DND-41 (cell line): ENCODE results near the gene MATN1.
A peak's percentile ranks its signal among the peaks of the same experiment; 100 is the strongest.

Source experiments
- ATAC-seq: fragments of 200-7000 bp; cut with Tn5 transposase; 3 replicates; pipeline ENCODE4 v1.9.1; 2021; ENCODE audit warnings: low read depth; ENCODE audit not compliant: insufficient read depth
- DNase-seq: peaks from one replicate; pipeline ENCODE4 v3.0.0-alpha.2; 2020
- H2AFZ ChIP-seq: 2 replicates; pipeline ENCODE4 v1.6.0; 2012; ENCODE audit warnings: low read depth, low read length
- H3K27ac ChIP-seq: 2 replicates; pipeline ENCODE4 v1.5.1; 2012; ENCODE audit warnings: low read length, inconsistent platforms
- H3K27me3 ChIP-seq: fragments of 200-600 bp; sonication (generic); 2 replicates; pipeline ENCODE4 v1.6.0; 2012; ENCODE audit warnings: low read length, mild to moderate bottlenecking, inconsistent platforms; ENCODE audit not compliant: insufficient read depth, poor library complexity
- H3K36me3 ChIP-seq: 2 replicates; pipeline ENCODE4 v1.5.1; 2012; ENCODE audit warnings: low read length, inconsistent platforms; ENCODE audit not compliant: insufficient read depth
- H3K4me1 ChIP-seq: 2 replicates; pipeline ENCODE4 v1.5.1; 2012; ENCODE audit warnings: mild to moderate bottlenecking, low read length; ENCODE audit not compliant: insufficient read depth
- H3K4me2 ChIP-seq: 2 replicates; pipeline ENCODE4 v1.6.0; 2012; ENCODE audit warnings: mild to moderate bottlenecking, moderate library complexity, low read length, inconsistent platforms; ENCODE audit not compliant: insufficient read depth
- H3K4me3 ChIP-seq, 2 experiments: fragments of 200-600 bp in 1 of 2; shearing (Covaris generic) in 1 of 2; 2 replicates each; pipeline ENCODE4 v1.5.1; 2012 to 2016; ENCODE audit warnings: inconsistent platforms in 2 of 2, low read length in 2 of 2, mild to moderate bottlenecking in 2 of 2, low read depth in 1 of 2, moderate library complexity in 1 of 2
- H3K79me2 ChIP-seq: 2 replicates; pipeline ENCODE4 v1.6.0; 2012; ENCODE audit warnings: low read length, inconsistent platforms; ENCODE audit not compliant: insufficient read depth
- H3K9ac ChIP-seq: 2 replicates; pipeline ENCODE4 v1.6.0; 2012; ENCODE audit warnings: low read depth, mild to moderate bottlenecking, inconsistent platforms, low read length, moderate library complexity
- H3K9me3 ChIP-seq: 2 replicates; pipeline ENCODE4 v1.5.1; 2012; ENCODE audit warnings: low read length, moderate library complexity, mild to moderate bottlenecking, inconsistent platforms; ENCODE audit not compliant: insufficient read depth, severe bottlenecking
- H4K20me1 ChIP-seq: 2 replicates; pipeline ENCODE4 v1.6.0; 2012; ENCODE audit warnings: low read length; ENCODE audit not compliant: insufficient read depth
- CTCF ChIP-seq: IDR thresholded peaks from 2 replicates; pipeline ENCODE4 v1.5.1; 2012; ENCODE audit warnings: borderline replicate concordance, low read length, moderate library complexity, mild to moderate bottlenecking; ENCODE audit not compliant: poor library complexity, severe bottlenecking; ENCODE audit errors: extremely low read depth
- EZH2 ChIP-seq: IDR thresholded peaks from 3 replicates; pipeline ENCODE4 v1.6.1; 2012; ENCODE audit warnings: borderline replicate concordance, low read depth, mild to moderate bottlenecking, moderate library complexity, low read length, inconsistent platforms; ENCODE audit not compliant: severe bottlenecking

MATN1 gene

GRCh38 chr1:30742300-30742962, 19.0 kb upstream of the MATN1 start:
- H3K79me2 ChIP-seq: no peaks in the 10 kb centered on the region
- no peak overlapping the region for H3K4me2 ChIP-seq
- TF ChIP-seq EZH2 (no peak), CTCF (no peak)
- H3K27ac ChIP-seq: 0 out of 2 replicates have a peak overlapping the region, but pooled peaks have one; percentile 11
- peaks cover 32% of the 10 kb centered on the region for H3K36me3 ChIP-seq
- H4K20me1 ChIP-seq: peaks cover 10% of the 10 kb centered on the region; the same call in 1 of the 2 replicates
- ATAC-seq (no peak), DNase-seq (no peak)
- H3K27me3 ChIP-seq: no peaks in the 10 kb centered on the region
- no peak overlapping the region for H2AFZ ChIP-seq
- H3K4me1 ChIP-seq: peaks cover 31% of the 10 kb centered on the region
- H3K9me3 ChIP-seq: no peaks in the 10 kb centered on the region
- no peak overlapping the region for H3K9ac ChIP-seq
- H3K4me3 ChIP-seq: no peak overlapping the region

GRCh38 chr1:30741239-30741894, 18.0 kb upstream of the MATN1 start:
- H3K79me2 ChIP-seq: no peaks in the 10 kb centered on the region
- H4K20me1 ChIP-seq: peaks cover 10% of the 10 kb centered on the region; the same call in 1 of the 2 replicates
- H3K9ac ChIP-seq: no peak overlapping the region
- no peak overlapping the region for H3K4me2 ChIP-seq
- no peaks in the 10 kb centered on the region for H3K9me3 ChIP-seq
- TF ChIP-seq EZH2: no peak
- TF ChIP-seq CTCF: no peak
- no peak overlapping the region for H3K27ac ChIP-seq
- H3K4me3 ChIP-seq: no peak overlapping the region
- no peak for ATAC-seq
- H3K4me1 ChIP-seq: peaks cover 20% of the 10 kb centered on the region
- H2AFZ ChIP-seq: no peak overlapping the region
- DNase-seq: no peak
- no peaks in the 10 kb centered on the region for H3K27me3 ChIP-seq
- peaks cover 36% of the 10 kb centered on the region for H3K36me3 ChIP-seq

- no peak overlapping the region; the same call in 1 of the 2 replicates for H3K27ac ChIP-seq
- H3K4me1 ChIP-seq: peaks cover 18% of the 10 kb centered on the region
- peaks cover 10% of the 10 kb centered on the region; the same call in 1 of the 2 replicates for H4K20me1 ChIP-seq
Measured at GRCh38 chr1:30740251-30741238, 17.2 kb upstream of the MATN1 start.

More at GRCh38 chr1:30740251-30741238, 17.2 kb upstream of the MATN1 start:
- H3K9ac ChIP-seq: no peak overlapping the region
- H3K9me3 ChIP-seq: no peaks in the 10 kb centered on the region
- DNase-seq (no peak), ATAC-seq (no peak)
- peaks cover 36% of the 10 kb centered on the region for H3K36me3 ChIP-seq
- TF ChIP-seq EZH2: no peak
- TF ChIP-seq CTCF: no peak
- H3K27me3 ChIP-seq: no peaks in the 10 kb centered on the region
- no peak overlapping the region for H2AFZ ChIP-seq
- H3K4me2 ChIP-seq: no peak overlapping the region
- no peak overlapping the region for H3K4me3 ChIP-seq
- no peaks in the 10 kb centered on the region for H3K79me2 ChIP-seq
